Astrocyte of the cerebellum (primary cell): ENCODE results near the gene CD109.

Experiments used
- DNase-seq: peaks from one replicate; pipeline ENCODE4 v3.0.0-alpha.2; 2011; ENCODE audit warnings: low read depth
- H3K4me3 ChIP-seq: 2 replicates; pipeline ENCODE4 v1.5.1; 2011; ENCODE audit warnings: mild to moderate bottlenecking, low read depth, low read length, moderate library complexity
- CTCF ChIP-seq: IDR thresholded peaks from 2 replicates; pipeline ENCODE4 v1.5.1; 2012; ENCODE audit warnings: low read length, low read depth, moderate library complexity, mild to moderate bottlenecking; ENCODE audit errors: missing control alignments
- in situ Hi-C: cut with HindIII; loops from 2 replicates; pipeline ENCODE4 v1.10.0; 2017; ENCODE audit warnings: low sequenced_read_pairs

CD109 gene

GRCh38 chr6:73811706-73812105, 115.7 kb downstream of the CD109 start:
- TF ChIP-seq CTCF, result no peak
- no peak overlapping the region for H3K4me3 ChIP-seq
- in situ Hi-C loops, result no loop called here
- no peak for DNase-seq

- TF ChIP-seq CTCF, result no peak
- no peak for DNase-seq
- H3K4me3 ChIP-seq, result no peak overlapping the region
- in situ Hi-C loops, result no loop called here
Observed at GRCh38 chr6:73817253-73817652, 121.2 kb downstream of the CD109 start.

GRCh38 chr6:73823046-73823735, 127.2 kb downstream of the CD109 start:
- in situ Hi-C loops, result no loop called here
- no peak for TF ChIP-seq CTCF
- no peak overlapping the region for H3K4me3 ChIP-seq
- no peak for DNase-seq

- in situ Hi-C loops, result no loop called here
- no peak overlapping the region for H3K4me3 ChIP-seq
- TF ChIP-seq CTCF, result no peak
- no peak for DNase-seq
Observed at GRCh38 chr6:73823832-73824231, 127.8 kb downstream of the CD109 start.

GRCh38 chr6:73826571-73826970, 130.6 kb downstream of the CD109 start:
- TF ChIP-seq CTCF, result no peak
- DNase-seq, result no peak
- in situ Hi-C loops, result no loop called here
- H3K4me3 ChIP-seq, result no peak overlapping the region

- no peak for TF ChIP-seq CTCF
- no peak for DNase-seq
- in situ Hi-C loops, result no loop called here
- no peak overlapping the region for H3K4me3 ChIP-seq
Observed at GRCh38 chr6:73830119-73830518, 134.1 kb downstream of the CD109 start.
